Measurements from ENCODE around the gene OR13C2.
"Not testable (repeated sequence)": the region's sequence is repeated elsewhere in the genome, so short reads cannot be mapped to it uniquely, and the experiment has no call there.

The OR13C2 gene

GRCh38 chr9:104608336-104608735, 2.9 kb upstream of the OR13C2 start:
- Mint-ChIP-seq H3K36me3 (ENCODE audit: low read depth) (no peaks in the 10 kb centered on the region), H3K9me3 (no peaks in the 10 kb centered on the region)
- TF ChIP-seq CTCF (IDR thresholded peaks at IDR 0.05; ENCODE audit: unreplicated experiment in 3 of 3) = peak in 2 of 3 experiments; percentile 17 to 26

GRCh38 chr9:104606152-104606551, 725 bp upstream of the OR13C2 start:
- Mint-ChIP-seq H3K9me3 (no peaks in the 10 kb centered on the region), H3K4me1 (no peaks in the 10 kb centered on the region), H3K27me3 (ENCODE audit: low read depth) (peaks cover 4% of the 10 kb centered on the region), H3K36me3 (ENCODE audit: low read depth) (no peaks in the 10 kb centered on the region), H3K27ac (no peak overlapping the region), H3K4me3 (no peak overlapping the region)
- TF ChIP-seq CTCF (IDR thresholded peaks at IDR 0.05; ENCODE audit: unreplicated experiment in 3 of 3) = no peak

More at GRCh38 chr9:104608336-104608735, 2.9 kb upstream of the OR13C2 start:
- Mint-ChIP-seq H3K27me3 (ENCODE audit: low read depth) (peaks cover 4% of the 10 kb centered on the region), H3K27ac (no peak overlapping the region), H3K4me1 (no peaks in the 10 kb centered on the region), H3K4me3 (no peak overlapping the region)

- TF ChIP-seq CTCF (IDR thresholded peaks at IDR 0.05; ENCODE audit: unreplicated experiment in 3 of 3) = no peak
- no peaks in the 10 kb centered on the region for H3K36me3 Mint-ChIP-seq (ENCODE audit: low read depth)
Measured at GRCh38 chr9:104604801-104605200, 626 bp downstream of the OR13C2 start.

GRCh38 chr9:104599313-104599712, 6.1 kb downstream of the OR13C2 start, which contains the start of gene OR13C5:
Gene OR13C5, minus strand, starts transcription at chr9:104599413. Its CDS starts 0 bp downstream, at chr9:104599413.
- H3K27ac Mint-ChIP-seq; H3K4me3 Mint-ChIP-seq; H3K36me3 Mint-ChIP-seq (ENCODE audit: low read depth); H3K27me3 Mint-ChIP-seq (ENCODE audit: low read depth); H3K9me3 Mint-ChIP-seq; H3K4me1 Mint-ChIP-seq: not testable (repeated sequence)

More at GRCh38 chr9:104604801-104605200, 626 bp downstream of the OR13C2 start:
- Mint-ChIP-seq H3K4me3 (no peak overlapping the region), H3K27ac (no peak overlapping the region), H3K4me1 (no peaks in the 10 kb centered on the region), H3K9me3 (no peaks in the 10 kb centered on the region), H3K27me3 (ENCODE audit: low read depth) (peaks cover 4% of the 10 kb centered on the region)

GRCh38 chr9:104598749-104599148, 6.7 kb downstream of the OR13C2 start:
- H3K27ac Mint-ChIP-seq; H3K4me1 Mint-ChIP-seq; H3K36me3 Mint-ChIP-seq (ENCODE audit: low read depth); H3K4me3 Mint-ChIP-seq; H3K9me3 Mint-ChIP-seq; H3K27me3 Mint-ChIP-seq (ENCODE audit: low read depth): not testable (repeated sequence)

GRCh38 chr9:104589626-104590025, 15.8 kb downstream of the OR13C2 start:
- peaks cover 7% of the 10 kb centered on the region for H3K9me3 Mint-ChIP-seq
- H3K27ac Mint-ChIP-seq = no peak overlapping the region
- H3K4me3 Mint-ChIP-seq = no peak overlapping the region
- no peaks in the 10 kb centered on the region for H3K4me1 Mint-ChIP-seq
- no peaks in the 10 kb centered on the region for H3K36me3 Mint-ChIP-seq (ENCODE audit: low read depth)
- no peaks in the 10 kb centered on the region for H3K27me3 Mint-ChIP-seq (ENCODE audit: low read depth)
- no peak for TF ChIP-seq CTCF (IDR thresholded peaks at IDR 0.05; ENCODE audit: unreplicated experiment in 3 of 3)

GRCh38 chr9:104586496-104587180, 18.8 kb downstream of the OR13C2 start:
- H3K36me3 Mint-ChIP-seq (ENCODE audit: low read depth) = no peaks in the 10 kb centered on the region
- TF ChIP-seq CTCF (IDR thresholded peaks at IDR 0.05; ENCODE audit: unreplicated experiment in 3 of 3) = no peak
- H3K4me3 Mint-ChIP-seq = no peak overlapping the region
- H3K27me3 Mint-ChIP-seq (ENCODE audit: low read depth) = no peaks in the 10 kb centered on the region
- no peaks in the 10 kb centered on the region for H3K4me1 Mint-ChIP-seq
- no peak overlapping the region for H3K27ac Mint-ChIP-seq
- H3K9me3 Mint-ChIP-seq = no peaks in the 10 kb centered on the region

Measured in nephron (organoid).